Body of pancreas (tissue), 4 donors: Measurements from ENCODE around the gene BZW2.

ENCODE experiments used
- POLR2A ChIP-seq, 3 donors: fragments of 450-650 bp; IDR thresholded peaks; one replicate each; pipeline ENCODE4 v1.6.1; 2016; ENCODE audit warnings: antibody characterized with exemption in 3 of 3, mild to moderate bottlenecking in 2 of 3
- TF ChIP-seq, protein P1 (sequence below), 7 experiments: fragments of 450-650 bp in 4 of 7; fragments of 200-600 bp in 3 of 7; sonication (generic) in 3 of 7; IDR thresholded peaks; one replicate each; pipeline ENCODE4 v1.5.1; 2016 to 2019; ENCODE audit warnings: antibody characterized with exemption in 7 of 7

DNA sequence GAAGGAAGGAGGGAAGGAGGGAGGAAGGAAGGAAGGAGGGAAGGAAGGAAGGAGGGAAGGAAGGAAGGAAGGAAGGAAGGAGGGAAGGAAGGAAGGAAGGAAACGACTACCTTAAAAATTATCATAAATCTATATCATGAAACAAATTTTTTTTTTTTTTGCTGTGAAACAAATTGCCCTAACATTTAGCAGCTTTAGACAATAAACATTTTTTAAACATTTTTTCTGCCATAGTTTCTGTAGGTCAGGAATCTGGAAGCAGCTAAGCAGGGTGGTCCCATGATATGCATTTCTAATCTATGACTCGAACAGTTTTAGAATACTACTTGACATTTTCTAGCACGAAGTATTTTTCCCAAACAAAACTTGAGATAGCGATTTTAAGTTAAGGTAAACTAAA is 64.7 kb downstream of the BZW2 start:
- TF ChIP-seq, protein P1, sequence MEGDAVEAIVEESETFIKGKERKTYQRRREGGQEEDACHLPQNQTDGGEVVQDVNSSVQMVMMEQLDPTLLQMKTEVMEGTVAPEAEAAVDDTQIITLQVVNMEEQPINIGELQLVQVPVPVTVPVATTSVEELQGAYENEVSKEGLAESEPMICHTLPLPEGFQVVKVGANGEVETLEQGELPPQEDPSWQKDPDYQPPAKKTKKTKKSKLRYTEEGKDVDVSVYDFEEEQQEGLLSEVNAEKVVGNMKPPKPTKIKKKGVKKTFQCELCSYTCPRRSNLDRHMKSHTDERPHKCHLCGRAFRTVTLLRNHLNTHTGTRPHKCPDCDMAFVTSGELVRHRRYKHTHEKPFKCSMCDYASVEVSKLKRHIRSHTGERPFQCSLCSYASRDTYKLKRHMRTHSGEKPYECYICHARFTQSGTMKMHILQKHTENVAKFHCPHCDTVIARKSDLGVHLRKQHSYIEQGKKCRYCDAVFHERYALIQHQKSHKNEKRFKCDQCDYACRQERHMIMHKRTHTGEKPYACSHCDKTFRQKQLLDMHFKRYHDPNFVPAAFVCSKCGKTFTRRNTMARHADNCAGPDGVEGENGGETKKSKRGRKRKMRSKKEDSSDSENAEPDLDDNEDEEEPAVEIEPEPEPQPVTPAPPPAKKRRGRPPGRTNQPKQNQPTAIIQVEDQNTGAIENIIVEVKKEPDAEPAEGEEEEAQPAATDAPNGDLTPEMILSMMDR (IDR thresholded peaks at IDR 0.05) = no peak
- TF ChIP-seq POLR2A (IDR thresholded peaks at IDR 0.05) = no peak
